Measurements from ENCODE around the gene FBXO34.

The FBXO34 gene

DNA sequence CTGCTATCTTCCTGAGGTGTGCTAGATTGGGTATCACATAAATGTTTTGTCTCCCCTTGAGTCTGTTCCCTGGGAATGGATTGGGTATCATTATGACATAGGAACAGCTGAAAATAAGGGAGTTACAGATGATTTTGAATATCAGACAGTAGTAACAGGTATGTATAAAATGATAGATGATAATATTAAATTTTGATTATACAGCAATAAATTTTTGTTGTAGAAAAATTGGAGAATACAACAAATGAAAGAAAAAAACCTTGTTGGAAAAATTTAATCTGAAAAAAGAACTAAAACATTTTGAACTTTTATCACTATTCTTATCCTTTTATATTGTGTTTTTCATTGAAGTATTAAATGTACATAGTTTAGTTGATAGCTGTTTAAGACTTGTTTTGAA, 43.2 kb downstream of the FBXO34 start:
- TF ChIP-seq, protein P1, sequence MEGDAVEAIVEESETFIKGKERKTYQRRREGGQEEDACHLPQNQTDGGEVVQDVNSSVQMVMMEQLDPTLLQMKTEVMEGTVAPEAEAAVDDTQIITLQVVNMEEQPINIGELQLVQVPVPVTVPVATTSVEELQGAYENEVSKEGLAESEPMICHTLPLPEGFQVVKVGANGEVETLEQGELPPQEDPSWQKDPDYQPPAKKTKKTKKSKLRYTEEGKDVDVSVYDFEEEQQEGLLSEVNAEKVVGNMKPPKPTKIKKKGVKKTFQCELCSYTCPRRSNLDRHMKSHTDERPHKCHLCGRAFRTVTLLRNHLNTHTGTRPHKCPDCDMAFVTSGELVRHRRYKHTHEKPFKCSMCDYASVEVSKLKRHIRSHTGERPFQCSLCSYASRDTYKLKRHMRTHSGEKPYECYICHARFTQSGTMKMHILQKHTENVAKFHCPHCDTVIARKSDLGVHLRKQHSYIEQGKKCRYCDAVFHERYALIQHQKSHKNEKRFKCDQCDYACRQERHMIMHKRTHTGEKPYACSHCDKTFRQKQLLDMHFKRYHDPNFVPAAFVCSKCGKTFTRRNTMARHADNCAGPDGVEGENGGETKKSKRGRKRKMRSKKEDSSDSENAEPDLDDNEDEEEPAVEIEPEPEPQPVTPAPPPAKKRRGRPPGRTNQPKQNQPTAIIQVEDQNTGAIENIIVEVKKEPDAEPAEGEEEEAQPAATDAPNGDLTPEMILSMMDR (IDR thresholded peaks at IDR 0.05): no peak

DNA sequence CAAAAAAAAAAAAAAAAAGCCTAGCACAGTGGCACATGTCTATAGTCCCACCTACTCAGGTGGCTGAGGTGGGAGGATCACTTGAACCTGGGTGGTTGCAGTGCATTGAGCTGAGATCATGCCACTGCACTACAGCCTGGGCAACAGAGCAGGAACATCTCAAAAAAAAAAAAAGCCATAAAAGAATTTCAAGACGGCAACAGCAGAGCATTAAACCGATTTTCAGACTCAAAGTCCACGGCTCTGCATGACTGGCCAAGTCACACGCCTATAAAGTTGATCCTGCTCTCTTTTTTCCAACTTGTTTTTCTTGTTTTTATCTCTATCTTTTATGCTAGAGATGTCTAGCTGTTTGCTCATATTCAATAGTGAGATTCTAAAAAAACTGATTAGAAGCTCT, 45.3 kb downstream of the FBXO34 start:
- TF ChIP-seq, protein P1 (IDR thresholded peaks at IDR 0.05): no peak

DNA sequence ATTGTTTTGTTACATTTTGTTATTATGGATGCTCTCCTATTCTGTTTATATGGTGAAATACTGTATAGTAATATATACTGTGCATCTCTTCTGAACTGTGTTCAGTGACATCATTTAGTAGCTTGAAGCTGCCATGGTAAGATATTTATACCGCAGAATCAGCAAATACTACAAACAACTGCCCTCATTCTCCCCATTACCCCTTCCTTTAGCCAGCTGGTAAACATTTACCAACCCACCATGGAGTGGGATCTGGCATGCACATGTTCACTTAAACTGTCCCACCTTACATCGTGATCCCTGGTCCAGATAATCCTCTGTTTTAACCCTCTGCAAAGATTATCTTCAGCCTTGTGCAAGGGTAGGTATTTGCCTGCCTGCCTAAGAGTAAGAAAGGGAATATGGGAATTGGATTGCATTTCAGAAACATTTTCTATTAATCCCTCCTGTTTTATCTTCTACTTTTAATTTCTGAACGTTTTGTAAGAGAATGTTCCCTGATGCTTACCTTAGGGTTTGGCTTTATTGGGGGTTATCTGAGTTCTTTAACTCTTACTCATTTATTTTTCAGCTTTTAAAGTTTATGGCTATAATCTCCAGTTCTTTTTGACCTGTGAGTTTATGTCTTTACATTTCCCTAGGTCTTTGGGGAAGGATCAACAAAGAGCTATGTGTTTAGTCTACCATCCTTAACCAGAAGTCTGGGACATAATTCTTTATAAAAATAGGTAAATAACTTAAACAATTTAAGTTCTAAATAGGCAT, 46.5 kb downstream of the FBXO34 start:
- TF ChIP-seq, protein P1 (IDR thresholded peaks at IDR 0.05): no peak

DNA sequence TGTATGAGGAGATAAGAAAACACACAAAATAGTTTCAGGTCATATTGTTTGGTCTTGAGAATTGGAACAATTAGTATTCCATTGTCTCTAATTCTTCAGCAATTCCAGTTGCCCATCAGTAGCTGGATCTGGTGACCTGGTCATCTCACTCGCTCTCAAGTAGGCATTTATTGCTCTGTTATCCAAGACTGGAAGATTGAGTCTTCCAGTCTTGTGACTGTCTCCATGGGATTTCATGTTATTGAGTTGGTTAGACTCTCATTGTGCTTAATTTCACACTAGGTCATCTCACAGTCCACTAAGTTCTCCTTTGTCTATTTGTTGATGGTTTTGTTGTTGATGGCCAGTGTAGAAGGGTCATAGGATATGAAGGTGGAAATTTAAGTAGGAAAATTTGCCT, 47.5 kb downstream of the FBXO34 start:
- TF ChIP-seq, protein P1 (IDR thresholded peaks at IDR 0.05): no peak

DNA sequence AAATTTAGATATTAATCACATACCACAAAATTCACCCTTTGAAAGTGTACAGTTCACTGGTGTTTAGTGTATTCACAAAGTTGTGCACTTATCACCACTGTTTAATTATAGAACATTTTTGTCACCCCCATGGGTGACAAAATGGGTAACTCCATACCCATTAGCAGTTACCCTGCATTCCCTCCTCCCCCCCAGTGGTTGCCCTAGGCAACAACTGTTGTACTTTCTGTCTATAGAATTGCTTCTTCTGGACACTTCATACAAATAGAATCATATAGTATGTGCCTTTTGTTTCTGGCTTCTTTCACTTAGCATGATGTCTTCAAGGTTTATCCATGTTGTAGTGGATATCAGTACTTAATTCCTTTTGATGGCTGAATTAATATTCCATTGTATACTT, 52.7 kb downstream of the FBXO34 start:
- TF ChIP-seq, protein P1 (IDR thresholded peaks at IDR 0.05): no peak

DNA sequence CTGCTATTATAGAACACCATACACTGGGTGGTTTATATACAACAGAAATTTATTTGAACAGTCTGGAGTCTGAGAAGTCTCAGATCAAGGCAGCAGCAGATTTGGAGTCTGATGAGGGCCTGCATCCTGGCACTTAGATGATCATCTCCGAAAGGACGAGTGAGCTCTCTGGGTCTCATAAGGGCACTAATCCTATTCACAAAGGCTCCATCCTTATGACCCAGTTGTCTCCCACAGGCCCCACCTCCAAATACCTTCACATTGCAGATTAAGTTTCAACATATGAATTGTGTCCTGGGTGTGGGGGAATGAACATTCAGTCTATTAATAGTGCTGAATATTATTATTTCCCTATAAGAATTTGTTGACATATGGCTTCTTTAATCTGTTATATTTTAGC, 53.6 kb downstream of the FBXO34 start:
- TF ChIP-seq, protein P1 (IDR thresholded peaks at IDR 0.05): no peak

DNA sequence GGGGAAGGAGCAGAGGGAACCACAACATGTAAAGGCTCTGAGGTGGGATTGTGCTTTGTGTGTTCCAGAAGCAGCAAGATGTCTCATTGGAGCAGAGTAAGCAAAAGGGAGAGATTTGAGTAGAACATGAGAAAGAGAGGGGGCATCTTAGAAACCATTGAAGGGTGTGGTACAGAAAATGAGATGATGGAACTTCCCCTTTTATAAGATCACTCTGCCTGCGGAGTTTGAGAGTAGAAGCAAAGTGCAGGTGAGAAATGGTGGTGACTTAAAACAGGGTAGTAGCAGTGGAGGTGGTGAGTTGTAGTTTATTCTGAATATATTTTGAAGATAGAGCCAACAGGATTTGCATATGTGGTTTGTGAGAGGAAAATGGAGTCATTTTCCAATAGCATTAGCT, 56.0 kb downstream of the FBXO34 start:
- TF ChIP-seq, protein P1 (IDR thresholded peaks at IDR 0.05): no peak

DNA sequence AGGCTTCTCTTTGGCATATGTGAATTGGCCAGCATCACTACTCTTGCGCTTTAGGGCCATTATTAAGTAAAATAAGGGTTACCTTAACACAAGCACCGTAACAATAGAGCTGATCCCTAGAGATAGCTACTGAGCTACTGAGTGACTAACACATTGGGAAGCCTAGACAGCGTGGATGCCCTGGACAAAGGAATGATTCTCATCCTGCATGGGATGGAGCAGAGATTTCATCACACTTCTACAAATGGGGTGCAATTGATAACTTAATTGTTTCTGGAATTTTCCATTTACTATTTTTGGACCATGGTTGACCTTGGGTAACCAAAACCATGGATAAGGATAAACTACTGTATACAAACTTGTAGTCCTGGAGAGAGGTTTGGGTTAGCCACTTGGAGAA, 57.1 kb downstream of the FBXO34 start:
- TF ChIP-seq, protein P1 (IDR thresholded peaks at IDR 0.05): no peak

Measured in LNCAP (cell line).